ENCODE measurements around the gene PGD. TPM values are rescaled to one million over a fixed set of nuclear protein-coding genes. Genes with fewer than 3 reads are reported as not detected.

PGD gene
- total RNA-seq, 2 donors from 2014 or later: 66.7 to 78.8 TPM

GRCh38 chr1:10431070-10431730 is 32.3 kb downstream of the PGD start:
- H3K4me1 Mint-ChIP-seq (ENCODE audit: low read depth): peaks cover 19% of the 10 kb centered on the region
- H3K27ac Mint-ChIP-seq: peak overlapping the region; percentile 75
- peak in 1 of 2 donors; percentile 12 for DNase-seq
- peak overlapping the region; percentile 92 to 95 for H3K4me3 Mint-ChIP-seq
- no peaks in the 10 kb centered on the region for H3K36me3 Mint-ChIP-seq (ENCODE audit: insufficient read depth in 2 of 2)
- no peak for ATAC-seq (replicated peaks in 1 of 2)
- no peaks in the 10 kb centered on the region for H3K27me3 Mint-ChIP-seq (ENCODE audit: low read depth)
- H3K9me3 Mint-ChIP-seq: no peaks in the 10 kb centered on the region

GRCh38 chr1:10432910-10433700 is 34.2 kb downstream of the PGD start:
- Mint-ChIP-seq H3K9me3 (no peaks in the 10 kb centered on the region), H3K36me3 (ENCODE audit: insufficient read depth in 2 of 2) (peaks cover 0 to 2% of the 10 kb centered on the region in 2 donors), H3K4me3 (no peak overlapping the region), H3K4me1 (ENCODE audit: low read depth) (peaks cover 19% of the 10 kb centered on the region), H3K27me3 (ENCODE audit: low read depth) (no peaks in the 10 kb centered on the region), H3K27ac (no peak overlapping the region)
- DNase-seq (no peak), ATAC-seq (replicated peaks in 1 of 2) (no peak)

GRCh38 chr1:10433790-10434189 is 34.9 kb downstream of the PGD start:
- Mint-ChIP-seq H3K9me3 (no peaks in the 10 kb centered on the region), H3K36me3 (ENCODE audit: insufficient read depth in 2 of 2) (peaks cover 0 to 2% of the 10 kb centered on the region in 2 donors), H3K4me3 (no peak overlapping the region), H3K4me1 (ENCODE audit: low read depth) (peaks cover 19% of the 10 kb centered on the region), H3K27me3 (ENCODE audit: low read depth) (no peaks in the 10 kb centered on the region), H3K27ac (no peak overlapping the region)
- ATAC-seq (replicated peaks in 1 of 2) (no peak), DNase-seq (no peak)

- Mint-ChIP-seq H3K4me3 (no peak overlapping the region), H3K36me3 (ENCODE audit: insufficient read depth in 2 of 2) (peaks cover 0 to 2% of the 10 kb centered on the region in 2 donors), H3K27me3 (ENCODE audit: low read depth) (no peaks in the 10 kb centered on the region), H3K9me3 (no peaks in the 10 kb centered on the region), H3K4me1 (ENCODE audit: low read depth) (peaks cover 12% of the 10 kb centered on the region), H3K27ac (no peak overlapping the region)
- DNase-seq (no peak), ATAC-seq (replicated peaks in 1 of 2) (no peak)
Measured at GRCh38 chr1:10434590-10434989, 35.7 kb downstream of the PGD start.

GRCh38 chr1:10437052-10437451 is 38.2 kb downstream of the PGD start:
- no peak overlapping the region for H3K27ac Mint-ChIP-seq
- no peak for DNase-seq

GRCh38 chr1:10438677-10439163 is 39.9 kb downstream of the PGD start:
- no peak overlapping the region for H3K4me3 Mint-ChIP-seq
- peaks cover 0 to 2% of the 10 kb centered on the region in 2 donors for H3K36me3 Mint-ChIP-seq (ENCODE audit: insufficient read depth in 2 of 2)
- no peaks in the 10 kb centered on the region for H3K4me1 Mint-ChIP-seq (ENCODE audit: low read depth)
- H3K27me3 Mint-ChIP-seq (ENCODE audit: low read depth): no peaks in the 10 kb centered on the region
- H3K27ac Mint-ChIP-seq: no peak overlapping the region
- DNase-seq: no peak
- ATAC-seq (replicated peaks in 1 of 2): no peak
- H3K9me3 Mint-ChIP-seq: no peaks in the 10 kb centered on the region

More at GRCh38 chr1:10437052-10437451, 38.2 kb downstream of the PGD start:
- Mint-ChIP-seq H3K4me3 (no peak overlapping the region), H3K9me3 (no peaks in the 10 kb centered on the region), H3K36me3 (ENCODE audit: insufficient read depth in 2 of 2) (peaks cover 0 to 2% of the 10 kb centered on the region in 2 donors), H3K27me3 (ENCODE audit: low read depth) (no peaks in the 10 kb centered on the region), H3K4me1 (ENCODE audit: low read depth) (no peaks in the 10 kb centered on the region)
- ATAC-seq (replicated peaks in 1 of 2): no peak

- Mint-ChIP-seq H3K27ac (no peak overlapping the region), H3K4me3 (no peak overlapping the region), H3K4me1 (ENCODE audit: low read depth) (no peaks in the 10 kb centered on the region), H3K36me3 (ENCODE audit: insufficient read depth in 2 of 2) (peaks cover 0 to 2% of the 10 kb centered on the region in 2 donors), H3K27me3 (ENCODE audit: low read depth) (no peaks in the 10 kb centered on the region), H3K9me3 (no peaks in the 10 kb centered on the region)
- ATAC-seq (replicated peaks in 1 of 2) (no peak), DNase-seq (no peak)
Measured at GRCh38 chr1:10440305-10440704, 41.4 kb downstream of the PGD start.

- Mint-ChIP-seq H3K4me3 (no peak overlapping the region), H3K36me3 (ENCODE audit: insufficient read depth in 2 of 2) (peaks cover 0 to 2% of the 10 kb centered on the region in 2 donors), H3K27me3 (ENCODE audit: low read depth) (no peaks in the 10 kb centered on the region), H3K27ac (no peak overlapping the region), H3K9me3 (no peaks in the 10 kb centered on the region), H3K4me1 (ENCODE audit: low read depth) (no peaks in the 10 kb centered on the region)
- no peak for ATAC-seq (replicated peaks in 1 of 2)
- DNase-seq: no peak
Measured at GRCh38 chr1:10440794-10441193, 41.9 kb downstream of the PGD start.

GRCh38 chr1:10444248-10444647 is 45.4 kb downstream of the PGD start:
- H3K9me3 Mint-ChIP-seq: no peaks in the 10 kb centered on the region
- ATAC-seq (replicated peaks in 1 of 2): no peak
- no peaks in the 10 kb centered on the region for H3K27me3 Mint-ChIP-seq (ENCODE audit: low read depth)
- H3K27ac Mint-ChIP-seq: no peak overlapping the region
- H3K36me3 Mint-ChIP-seq (ENCODE audit: insufficient read depth in 2 of 2): no peaks in the 10 kb centered on the region
- H3K4me3 Mint-ChIP-seq: no peak overlapping the region
- H3K4me1 Mint-ChIP-seq (ENCODE audit: low read depth): no peaks in the 10 kb centered on the region
- no peak for DNase-seq

GRCh38 chr1:10444795-10445397 is 46.0 kb downstream of the PGD start:
- no peaks in the 10 kb centered on the region for H3K9me3 Mint-ChIP-seq
- no peak overlapping the region for H3K27ac Mint-ChIP-seq
- no peaks in the 10 kb centered on the region for H3K27me3 Mint-ChIP-seq (ENCODE audit: low read depth)
- H3K36me3 Mint-ChIP-seq (ENCODE audit: insufficient read depth in 2 of 2): no peaks in the 10 kb centered on the region
- DNase-seq (no peak), ATAC-seq (replicated peaks in 1 of 2) (peak; percentile 44 to 76)
- no peaks in the 10 kb centered on the region for H3K4me1 Mint-ChIP-seq (ENCODE audit: low read depth)
- H3K4me3 Mint-ChIP-seq: no peak overlapping the region

- DNase-seq (no peak), ATAC-seq (replicated peaks in 1 of 2) (no peak)
- H3K36me3 Mint-ChIP-seq (ENCODE audit: insufficient read depth in 2 of 2): no peaks in the 10 kb centered on the region
- H3K9me3 Mint-ChIP-seq: no peaks in the 10 kb centered on the region
- no peaks in the 10 kb centered on the region for H3K4me1 Mint-ChIP-seq (ENCODE audit: low read depth)
- no peak overlapping the region for H3K27ac Mint-ChIP-seq
- no peaks in the 10 kb centered on the region for H3K27me3 Mint-ChIP-seq (ENCODE audit: low read depth)
- no peak overlapping the region for H3K4me3 Mint-ChIP-seq
Measured at GRCh38 chr1:10446790-10447422, 48.0 kb downstream of the PGD start.

GRCh38 chr1:10449751-10450150 is 50.9 kb downstream of the PGD start, which contains the start of gene CORT:
TSS of gene CORT (plus strand) at chr1:10450031. CDS start at chr1:10450224, 193 bp downstream.
- DNase-seq (no peak), ATAC-seq (replicated peaks in 1 of 2) (no peak)
- Mint-ChIP-seq H3K4me3 (no peak within 1 kb of the TSS), H3K27me3 (ENCODE audit: low read depth) (no peaks in the 10 kb centered on the region), H3K36me3 (ENCODE audit: insufficient read depth in 2 of 2) (peaks cover 0 to 3% of the 10 kb centered on the region in 2 donors), H3K9me3 (no peaks in the 10 kb centered on the region), H3K4me1 (ENCODE audit: low read depth) (no peaks in the 10 kb centered on the region), H3K27ac (no peak within 1 kb of the TSS)
